ENCODE results near the gene NEU1.

- TF ChIP-seq TAF1 (conservative IDR thresholded peaks at IDR 0.05) (no peak), CTCF (IDR thresholded peaks at IDR 0.05; ENCODE audit: low read depth, low read length, missing input control) (no peak), REST (IDR thresholded peaks at IDR 0.05) (no peak), SP1 (IDR thresholded peaks at IDR 0.05) (no peak), GABPA (IDR thresholded peaks at IDR 0.05 in 1 of 2, conservative IDR thresholded peaks at IDR 0.05 in 1 of 2) (no peak), RAD21 (IDR thresholded peaks at IDR 0.05) (no peak), NR2F2 (IDR thresholded peaks at IDR 0.05) (no peak), MAX (IDR thresholded peaks at IDR 0.05) (no peak), ATF3 (IDR thresholded peaks at IDR 0.05) (no peak), ZBTB33 (IDR thresholded peaks at IDR 0.05) (no peak), YY1 (IDR thresholded peaks at IDR 0.05) (no peak), EGR1 (IDR thresholded peaks at IDR 0.05; ENCODE audit: low read depth in 2 of 2) (no peak), JUND (IDR thresholded peaks at IDR 0.05) (no peak)
Measured at GRCh38 chr6:31858707-31859106, 3.9 kb downstream of the NEU1 start.
